Small intestine (tissue), 7 donors: ENCODE measurements around the gene P2RX7. TPM values are rescaled to one million over a fixed set of nuclear protein-coding genes. Genes with fewer than 3 reads are reported as not detected.

Experiments
- DNase-seq, 2 donors: peaks; one replicate each; pipeline versions ENCODE4 v3.0.0 to v3.0.0-alpha.2; 2013
- FAIRE-seq: peaks from 2 replicates; lab custom pipeline; 2012; peaks lifted over from hg19 to GRCh38; lab: Jason Lieb, UNC
- H3K27ac ChIP-seq, 3 donors: one replicate each; pipeline ENCODE4 v1.5.1; 2013; ENCODE audit warnings: low read length in 2 of 3, mild to moderate bottlenecking in 2 of 3, control low read depth in 1 of 3, inconsistent platforms in 1 of 3, low read depth in 1 of 3, moderate library complexity in 1 of 3
- H3K27me3 ChIP-seq, 3 donors: one replicate each; pipeline ENCODE4 v1.6.1; 2013; ENCODE audit warnings: low read length in 3 of 3, inconsistent platforms in 1 of 3; ENCODE audit not compliant: control insufficient read depth in 3 of 3, insufficient read depth in 3 of 3
- H3K36me3 ChIP-seq, 3 donors: one replicate each; pipeline ENCODE4 v1.6.1; 2013; ENCODE audit warnings: low read length in 3 of 3, inconsistent platforms in 1 of 3, low read depth in 1 of 3, mild to moderate bottlenecking in 1 of 3, moderate library complexity in 1 of 3; ENCODE audit not compliant: control insufficient read depth in 3 of 3, insufficient read depth in 2 of 3
- H3K4me1 ChIP-seq, 3 donors: one replicate each; pipeline ENCODE4 v1.6.1; 2013; ENCODE audit warnings: low read length in 2 of 3, inconsistent platforms in 1 of 3, low read depth in 1 of 3, mild to moderate bottlenecking in 1 of 3, moderate library complexity in 1 of 3; ENCODE audit not compliant: control insufficient read depth in 3 of 3, insufficient read depth in 2 of 3
- H3K4me3 ChIP-seq, 3 donors: one replicate each; pipeline ENCODE4 v1.5.1; 2013; ENCODE audit warnings: low read length in 3 of 3, control low read depth in 1 of 3, inconsistent platforms in 1 of 3, low read depth in 1 of 3, mild to moderate bottlenecking in 1 of 3, moderate library complexity in 1 of 3
- H3K9me3 ChIP-seq, 2 donors: one replicate each; pipeline ENCODE4 v1.6.1; 2013; ENCODE audit warnings: low read depth in 1 of 2, low read length in 1 of 2; ENCODE audit not compliant: control insufficient read depth in 2 of 2, insufficient read depth in 1 of 2
- WGBS, 3 donors: extraction: QIAGEN DNeasy Blood & Tissue Kit; methylation state at CpG; one replicate each; pipeline ENCODE4 v1.1.7; 2013; 5-methylcytosine and 5-hydroxymethylcytosine counted together
- polyA plus RNA-seq, 4 donors: library from polyadenylated mRNA; stranded (reverse) in 3 of 4; unstranded in 1 of 4; fragments of 200-250 nt in 3 of 4; fragments of 120-200 nt in 1 of 4; gene quantifications; one replicate each; pipeline versions ENCODE4 v1.2.1 to v1.2.3, GENCODE V29; 2013
- donor health status: healthy with polysubstance abuse.
- donor health status: control.
- donor health status: control.
- donor health status: Bipolar disorder and iron deficiency.
- donor health status: healthy.

The P2RX7 gene
- polyA plus RNA-seq, 4 donors = 0.27 to 0.66 (median 0.62) TPM; not detected in 1

DNA sequence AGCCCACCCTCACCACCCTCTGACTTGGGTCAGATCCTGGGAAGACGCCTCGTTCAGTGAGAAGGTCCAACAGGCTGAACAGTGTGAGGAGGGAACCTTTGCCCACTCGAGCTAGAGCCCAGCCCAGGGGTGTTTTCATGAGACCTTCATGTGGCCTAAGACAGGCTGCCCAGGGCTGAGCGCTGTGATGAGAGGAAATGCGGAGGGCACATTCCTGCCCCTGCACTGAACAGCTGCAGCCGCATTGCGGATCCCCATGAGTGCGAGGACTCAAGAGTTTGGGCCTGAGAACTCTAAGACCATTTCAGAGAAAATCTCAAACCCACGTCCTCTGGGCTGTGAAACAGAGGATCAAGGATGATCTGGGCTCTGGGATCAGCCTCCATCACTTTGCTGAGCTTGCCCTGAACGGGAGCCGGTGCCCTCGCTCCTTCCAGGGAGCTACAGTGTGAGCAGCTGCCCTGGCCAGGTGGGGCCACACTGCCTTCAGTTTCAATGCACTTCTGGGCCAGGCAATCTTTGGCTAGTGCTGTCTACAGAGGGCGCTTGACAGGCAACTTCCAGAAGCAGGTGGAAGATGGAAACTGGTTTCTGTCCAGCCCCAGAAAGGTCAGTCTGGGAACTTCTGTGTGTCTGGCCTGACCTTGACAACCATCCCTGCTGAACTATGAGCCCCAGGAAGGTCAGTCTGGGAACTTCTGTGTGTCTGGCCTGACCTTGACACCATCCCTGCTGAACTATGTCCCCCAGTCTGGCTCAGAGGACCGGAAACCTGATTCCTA is 43.5 kb upstream of the P2RX7 start:
- 75 to 83% (median 76%) methylated on average over 14 of the region's 14 CpGs for WGBS, 3 donors
- no peaks in the 10 kb centered on the region for H3K36me3 ChIP-seq
- DNase-seq (peak; percentile 21 to 30), FAIRE-seq (no peak)
- no peaks in the 10 kb centered on the region for H3K9me3 ChIP-seq
- H3K27me3 ChIP-seq = no peaks in the 10 kb centered on the region
- H3K4me1 ChIP-seq = no peaks in the 10 kb centered on the region
- no peak overlapping the region for H3K27ac ChIP-seq
- no peak overlapping the region for H3K4me3 ChIP-seq

GRCh38 chr12:121089813-121090430 is 42.8 kb upstream of the P2RX7 start:
- FAIRE-seq (no peak), DNase-seq (no peak)
- Histone ChIP-seq H3K4me3 (no peak overlapping the region), H3K27ac (no peak overlapping the region), H3K27me3 (no peaks in the 10 kb centered on the region), H3K36me3 (no peaks in the 10 kb centered on the region), H3K9me3 (no peaks in the 10 kb centered on the region), H3K4me1 (no peaks in the 10 kb centered on the region)
- 87 to 94% (median 91%) methylated on average over 10 of the region's 10 CpGs for WGBS, 3 donors

DNA sequence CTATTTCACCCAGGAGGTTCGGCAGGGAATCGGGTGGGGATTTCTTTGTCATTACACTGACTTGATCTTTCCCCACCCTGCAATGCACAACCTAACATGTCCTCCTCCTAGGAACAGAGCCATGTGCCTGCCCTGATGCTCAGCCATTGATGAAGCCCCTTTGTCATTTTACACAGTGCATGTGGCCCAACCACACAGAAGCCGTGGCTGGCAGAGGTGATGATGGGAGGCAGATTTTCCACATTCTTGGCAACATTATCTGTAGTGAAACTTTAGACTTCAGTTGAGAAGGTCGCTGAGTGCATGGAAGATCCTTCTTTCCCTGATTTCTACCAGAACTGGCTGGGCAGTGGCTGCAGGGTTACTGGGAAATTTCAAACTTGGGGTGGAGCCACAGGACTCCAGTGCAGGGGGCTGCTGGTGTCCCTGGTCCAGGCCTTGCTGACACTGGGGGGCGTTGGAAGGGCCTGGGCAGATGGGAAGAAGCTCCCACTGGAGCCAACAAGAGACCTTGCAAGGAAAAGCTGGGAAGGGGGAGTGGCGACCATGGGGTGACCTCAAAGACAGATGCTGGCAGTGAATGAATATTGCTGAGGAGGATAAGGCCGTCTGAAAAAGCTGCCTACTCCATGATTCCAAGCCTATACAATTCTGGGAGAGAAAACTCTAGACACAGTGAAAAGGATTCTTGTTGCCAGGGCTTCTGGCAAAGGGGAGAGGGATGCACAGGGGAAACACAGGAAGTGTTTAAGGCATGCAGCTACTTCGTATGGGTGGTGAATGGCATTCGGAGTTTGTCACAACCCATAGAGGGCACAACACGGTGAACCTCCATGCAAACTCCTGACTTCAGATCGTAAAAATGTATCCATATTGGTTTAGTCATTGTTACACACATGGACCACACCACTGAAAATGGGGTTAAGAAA is 41.8 kb upstream of the P2RX7 start:
- peaks cover 0 to 6% (median 0%) of the 10 kb centered on the region in 3 donors for H3K27me3 ChIP-seq
- no peak overlapping the region for H3K4me3 ChIP-seq
- FAIRE-seq = no peak
- peaks cover 0 to 5% (median 0%) of the 10 kb centered on the region in 3 donors for H3K4me1 ChIP-seq
- no peak overlapping the region for H3K27ac ChIP-seq
- no peaks in the 10 kb centered on the region for H3K36me3 ChIP-seq
- no peak for DNase-seq
- WGBS, 3 donors = 73 to 77% (median 76%) methylated on average over 11 of the region's 11 CpGs
- no peaks in the 10 kb centered on the region for H3K9me3 ChIP-seq

DNA sequence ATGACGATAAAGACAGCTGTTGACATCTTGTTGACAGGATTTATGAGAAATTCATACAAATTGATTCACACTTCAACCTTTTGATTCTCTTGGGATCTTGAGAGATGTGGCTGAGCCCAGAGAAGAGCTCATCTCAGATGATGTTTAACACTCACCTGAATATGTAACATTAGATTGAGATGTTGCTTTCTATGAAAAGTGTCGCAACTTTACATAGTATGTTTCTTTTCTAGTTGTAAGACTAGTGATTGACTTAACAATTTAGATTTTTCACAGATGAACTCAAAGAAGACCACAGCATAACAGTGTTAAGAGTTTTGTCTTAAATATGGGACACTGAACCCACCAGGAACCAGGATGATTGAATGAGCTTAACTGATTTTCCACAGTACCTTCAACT is 40.6 kb upstream of the P2RX7 start:
- FAIRE-seq (no peak), DNase-seq (no peak)
- Histone ChIP-seq H3K27me3 (peaks cover 0 to 6% (median 0%) of the 10 kb centered on the region in 3 donors), H3K4me1 (peaks cover 0 to 8% (median 0%) of the 10 kb centered on the region in 3 donors), H3K4me3 (no peak overlapping the region), H3K36me3 (no peaks in the 10 kb centered on the region), H3K9me3 (no peaks in the 10 kb centered on the region), H3K27ac (no peak overlapping the region)
- 89 to 99% (median 97%) methylated on average over 2 of the region's 2 CpGs for WGBS, 3 donors

DNA sequence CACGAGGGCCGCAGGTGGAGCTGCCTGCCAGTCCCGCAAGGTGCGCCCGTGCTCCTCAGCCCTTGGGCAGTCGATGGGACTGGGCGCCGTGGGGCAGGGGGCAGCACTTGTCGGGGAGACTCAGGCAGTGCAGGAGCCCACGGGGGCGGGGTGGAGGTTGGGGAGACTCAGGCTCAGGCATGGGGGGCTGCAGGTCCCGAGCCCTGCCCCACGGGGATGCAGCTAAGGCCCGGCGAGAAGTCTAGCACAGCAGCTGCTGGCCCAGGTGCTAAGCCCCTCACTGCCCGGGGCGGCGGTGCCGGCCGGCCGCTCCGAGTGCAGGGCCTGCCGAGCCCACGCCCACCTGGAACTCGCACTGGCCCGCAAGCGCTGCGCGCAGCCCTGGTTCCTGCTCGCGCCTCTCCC is 39.2 kb upstream of the P2RX7 start:
- no peak for FAIRE-seq
- Histone ChIP-seq H3K27me3 (peaks cover 0 to 6% (median 0%) of the 10 kb centered on the region in 3 donors), H3K9me3 (no peaks in the 10 kb centered on the region), H3K4me1 (peaks cover 0 to 8% (median 0%) of the 10 kb centered on the region in 3 donors), H3K36me3 (no peaks in the 10 kb centered on the region), H3K4me3 (no peak overlapping the region), H3K27ac (no peak overlapping the region)
- no peak for DNase-seq
- 94 to 98% (median 95%) methylated on average over 18 to 31 of the region's 31 CpGs for WGBS, 3 donors

DNA sequence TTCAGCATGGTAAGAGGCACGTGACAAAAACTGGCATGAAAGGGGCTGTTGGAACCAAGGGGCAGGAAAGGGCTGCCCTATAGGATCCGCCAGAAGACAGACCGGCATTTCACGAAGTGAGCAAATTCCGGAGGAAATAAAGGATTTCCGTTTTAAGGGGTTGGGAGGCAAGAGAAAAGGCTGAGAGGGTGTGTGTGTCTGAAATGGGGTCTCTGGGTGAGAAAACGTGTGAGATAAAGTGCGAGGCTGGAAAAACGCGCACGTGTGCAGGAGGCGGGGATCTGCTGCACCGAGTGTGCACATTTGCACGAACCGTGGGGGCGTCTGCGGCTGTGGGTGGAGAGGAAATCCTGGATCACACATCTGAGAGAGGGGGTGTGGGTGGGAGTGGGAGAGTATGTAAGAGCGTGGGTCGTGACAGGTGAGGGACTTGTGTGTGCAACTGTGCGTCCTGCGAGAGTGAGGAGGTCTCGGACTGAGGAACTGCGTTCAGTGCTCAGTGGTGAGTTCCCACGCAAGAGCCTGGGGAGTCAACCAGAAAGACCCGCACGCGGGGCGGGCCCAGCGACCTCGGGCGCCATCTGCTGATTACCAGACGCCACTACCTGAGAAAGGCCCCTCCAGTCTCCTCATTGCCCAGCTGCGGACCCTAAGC is 37.0 kb upstream of the P2RX7 start:
- H3K4me3 ChIP-seq = peak overlapping the region in 2 of 3 donors; percentile 26 to 32

DNA sequence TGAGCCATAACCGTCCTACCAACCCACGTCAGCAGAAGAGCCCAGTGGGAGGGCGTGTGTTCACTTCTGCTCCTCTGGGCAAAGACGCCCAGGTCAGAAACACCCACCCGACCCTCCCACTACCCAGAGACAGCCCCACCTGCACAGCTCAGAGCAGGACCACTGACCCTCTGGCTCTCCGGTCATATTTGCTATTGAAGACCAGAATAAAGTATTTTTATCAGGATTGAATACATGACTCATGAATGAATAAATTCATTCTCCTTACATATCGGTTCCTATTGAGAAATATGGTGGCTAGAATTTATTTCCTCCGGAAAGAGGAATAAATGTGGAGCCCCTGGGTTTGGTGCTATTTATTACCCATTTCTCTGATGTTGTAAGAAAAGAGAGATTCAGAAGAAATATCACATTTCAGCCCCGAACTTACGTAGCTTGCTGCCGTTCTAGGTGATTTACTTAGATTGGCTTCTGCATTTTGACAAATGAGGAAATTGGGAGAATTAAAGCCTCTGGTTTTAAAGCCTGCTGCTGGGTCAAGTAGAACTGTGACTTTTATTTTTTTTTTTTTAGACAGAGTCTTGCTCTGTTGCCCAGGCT is 36.4 kb upstream of the P2RX7 start:
- no peak overlapping the region for H3K27ac ChIP-seq
- H3K9me3 ChIP-seq = peaks cover 0 to 6% of the 10 kb centered on the region in 2 donors
- H3K36me3 ChIP-seq = no peaks in the 10 kb centered on the region
- H3K4me3 ChIP-seq = no peak overlapping the region
- H3K27me3 ChIP-seq = peaks cover 0 to 6% (median 0%) of the 10 kb centered on the region in 3 donors
- H3K4me1 ChIP-seq = peaks cover 0 to 8% (median 0%) of the 10 kb centered on the region in 3 donors
- no peak for DNase-seq
- no peak for FAIRE-seq
- WGBS, 3 donors = 29 to 31% (median 30%) methylated on average over 11 of the region's 11 CpGs

More for the DNA sequence above, 37.0 kb upstream of the P2RX7 start:
- FAIRE-seq (no peak), DNase-seq (peak; percentile 47 to 73)
- peaks cover 0 to 6% (median 0%) of the 10 kb centered on the region in 3 donors for H3K27me3 ChIP-seq
- H3K4me1 ChIP-seq = peaks cover 0 to 8% (median 0%) of the 10 kb centered on the region in 3 donors
- H3K9me3 ChIP-seq = peaks cover 0 to 6% of the 10 kb centered on the region in 2 donors
- 1 to 2% (median 2%) methylated on average over 33 of the region's 33 CpGs for WGBS, 3 donors
- no peaks in the 10 kb centered on the region for H3K36me3 ChIP-seq
- no peak overlapping the region for H3K27ac ChIP-seq
